ENCODE data around the gene KCNAB3. TPM values are rescaled to one million over a fixed set of nuclear protein-coding genes. Genes with fewer than 3 reads are reported as not detected.

KCNAB3 gene
- total and polyA plus RNA-seq, 11 donors: 0.19 to 1.7 (median 0.38) TPM; not detected in 2

- peaks cover 0 to 69% (median 62%) of the 10 kb centered on the region in 9 donors for H3K36me3 ChIP-seq
- intact Hi-C loops (cut with DNase I): loop anchor here in 9 of 10 donors (5.0 to 10.0 kb wide), 3 partner anchors 132 to 147 kb away; no protein-coding TSS in a partner anchor
- no peak overlapping the region for H3K27ac ChIP-seq
- no peaks in the 10 kb centered on the region for H3K9me3 ChIP-seq
- H3K4me1 ChIP-seq: peaks cover 0 to 19% (median 12%) of the 10 kb centered on the region in 12 donors
- DNase-seq (peak in 1 of 5 donors; percentile 51), ATAC-seq (no peak)
- TF ChIP-seq POLR2A (IDR thresholded peaks at IDR 0.05): no peak
- TF ChIP-seq CTCF (IDR thresholded peaks at IDR 0.05): no peak
- H3K4me3 ChIP-seq: no peak overlapping the region
- H3K27me3 ChIP-seq: no peaks in the 10 kb centered on the region
- 94 to 97% (median 95%) methylated on average over 15 of the region's 15 CpGs for WGBS, 4 donors
Measured at GRCh38 chr17:7910281-7910680, 19.4 kb downstream of the KCNAB3 start.

- TF ChIP-seq POLR2A (IDR thresholded peaks at IDR 0.05) (no peak), CTCF (IDR thresholded peaks at IDR 0.05) (no peak)
- Histone ChIP-seq H3K4me1 (peaks cover 0 to 7% (median under 1%) of the 10 kb centered on the region in 12 donors), H3K4me3 (no peak overlapping the region), H3K27me3 (no peaks in the 10 kb centered on the region), H3K36me3 (peaks cover 0 to 81% (median 71%) of the 10 kb centered on the region in 9 donors), H3K9me3 (no peaks in the 10 kb centered on the region), H3K27ac (no peak overlapping the region)
- 95 to 96% (median 95%) methylated on average over 22 to 29 of the region's 29 CpGs for WGBS, 4 donors
- intact Hi-C loops (cut with DNase I): loop anchor here in 1 of 10 donors (5.0 kb wide), 1 partner anchor 138 kb away; no protein-coding TSS in a partner anchor
- ATAC-seq (peak in 1 of 4 donors; percentile 12), DNase-seq (peak in 1 of 5 donors; percentile 20)
Measured at GRCh38 chr17:7909089-7909488, 20.6 kb downstream of the KCNAB3 start.

GRCh38 chr17:7903154-7904103 lies 26.2 kb downstream of the KCNAB3 start:
- no peaks in the 10 kb centered on the region for H3K27me3 ChIP-seq
- H3K36me3 ChIP-seq: peaks cover 0 to 100% (median 92%) of the 10 kb centered on the region in 9 donors
- H3K4me1 ChIP-seq: no peaks in the 10 kb centered on the region
- H3K9me3 ChIP-seq: no peaks in the 10 kb centered on the region
- H3K27ac ChIP-seq: no peak overlapping the region
- intact Hi-C loops (cut with DNase I): loop anchor here in 1 of 10 donors (5.0 kb wide), 1 partner anchor 81 kb away; no protein-coding TSS in a partner anchor
- ATAC-seq (no peak), DNase-seq (no peak)
- WGBS, 4 donors: 79 to 84% (median 81%) methylated on average over 22 of the region's 22 CpGs
- no peak overlapping the region for H3K4me3 ChIP-seq
- TF ChIP-seq CTCF (IDR thresholded peaks at IDR 0.05) (no peak), POLR2A (IDR thresholded peaks at IDR 0.05) (no peak)

- H3K27ac ChIP-seq: peak overlapping the region in 1 of 12 donors; percentile 10
- TF ChIP-seq CTCF (IDR thresholded peaks at IDR 0.05) (peak; percentile 18 to 64 (median 49)), POLR2A (IDR thresholded peaks at IDR 0.05) (no peak)
- intact Hi-C loops (cut with DNase I): loop anchor here in 9 of 10 donors (1.0 to 10.0 kb wide), 4 partner anchors 35 to 75 kb away; no protein-coding TSS in a partner anchor
- H3K4me3 ChIP-seq: no peak overlapping the region
- WGBS, 4 donors: 47 to 58% (median 57%) methylated on average over 6 of the region's 6 CpGs
- no peaks in the 10 kb centered on the region for H3K27me3 ChIP-seq
- no peaks in the 10 kb centered on the region for H3K9me3 ChIP-seq
- DNase-seq: no peak
- H3K36me3 ChIP-seq: peaks cover 0 to 99% (median 89%) of the 10 kb centered on the region in 9 donors
- peak; percentile 65 to 86 (median 72) for ATAC-seq
- H3K4me1 ChIP-seq: peaks cover 0 to 11% (median 0%) of the 10 kb centered on the region in 12 donors
Measured at GRCh38 chr17:7897773-7898172, 31.9 kb downstream of the KCNAB3 start.
